GM13976 (cell line): ENCODE data around the gene PRKAG2.

Source experiments
- DNase-seq: peaks from one replicate; pipeline ENCODE4 v3.0.0; 2012; ENCODE audit warnings: low spot score
- CTCF ChIP-seq: IDR thresholded peaks from 2 replicates; pipeline ENCODE4 v1.5.1; 2012; ENCODE audit warnings: borderline replicate concordance, mild to moderate bottlenecking; ENCODE audit not compliant: insufficient read depth; ENCODE audit errors: extremely low read depth, missing control alignments, control extremely low read depth
- in situ Hi-C: fragments of 300-500 bp; cut with MboI; formaldehyde crosslinking; loops from one replicate; pipeline ENCODE4 v1.12.0; 2022; ENCODE audit warnings: low sequenced_read_pairs, mixed read lengths, inconsistent platforms; ENCODE audit not compliant: unreplicated experiment

The PRKAG2 gene

GRCh38 chr7:151716323-151716722 lies 160.6 kb downstream of the PRKAG2 start:
- no peak for DNase-seq
- in situ Hi-C loops: no loop called here
- TF ChIP-seq CTCF: no peak

GRCh38 chr7:151715666-151716315 lies 161.1 kb downstream of the PRKAG2 start:
- DNase-seq: no peak
- in situ Hi-C loops: no loop called here
- TF ChIP-seq CTCF: no peak

- in situ Hi-C loops: no loop called here
- TF ChIP-seq CTCF: no peak
- no peak for DNase-seq
Measured at GRCh38 chr7:151714201-151714600, 162.7 kb downstream of the PRKAG2 start.

- in situ Hi-C loops: no loop called here
- DNase-seq: no peak
- TF ChIP-seq CTCF: no peak
Measured at GRCh38 chr7:151712810-151713125, 164.1 kb downstream of the PRKAG2 start.

GRCh38 chr7:151711906-151712809 lies 164.8 kb downstream of the PRKAG2 start:
- TF ChIP-seq CTCF: no peak
- in situ Hi-C loops: no loop called here
- no peak for DNase-seq

GRCh38 chr7:151711435-151711872 lies 165.5 kb downstream of the PRKAG2 start:
- no peak for TF ChIP-seq CTCF

More at GRCh38 chr7:151711435-151711872, 165.5 kb downstream of the PRKAG2 start:
- in situ Hi-C loops: no loop called here
- DNase-seq: no peak
